NCI-H446 (cell line): Measurements from ENCODE around the gene SLIT3.
"Not testable (repeated sequence)": the region's sequence is repeated elsewhere in the genome, so short reads cannot be mapped to it uniquely, and the experiment has no call there.

Experiments
- DNase-seq, 2 experiments: peaks; one replicate each; lab custom pipeline; 2025; lab: John Stamatoyannopoulos, UW

Gene SLIT3

DNA sequence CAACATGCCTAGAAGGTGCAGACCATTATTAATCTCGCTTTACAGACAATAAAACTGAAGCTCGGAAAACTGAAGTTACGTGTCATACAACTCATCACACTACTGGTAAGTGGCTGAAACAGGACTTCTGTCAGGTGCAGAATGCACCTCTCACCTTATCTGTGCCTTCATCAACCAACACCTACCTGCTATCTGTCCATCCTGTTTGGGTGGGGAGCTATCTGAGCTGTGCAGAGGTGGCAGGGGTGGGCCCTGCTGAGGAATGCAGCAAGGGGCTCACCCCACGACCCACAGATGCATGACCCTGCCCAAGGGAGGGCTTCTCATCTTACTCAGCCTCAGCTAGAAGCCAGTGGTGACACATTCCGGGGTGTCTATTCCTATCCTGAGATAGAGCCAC is 81.6 kb downstream of the SLIT3 start:
- no peak for DNase-seq

DNA sequence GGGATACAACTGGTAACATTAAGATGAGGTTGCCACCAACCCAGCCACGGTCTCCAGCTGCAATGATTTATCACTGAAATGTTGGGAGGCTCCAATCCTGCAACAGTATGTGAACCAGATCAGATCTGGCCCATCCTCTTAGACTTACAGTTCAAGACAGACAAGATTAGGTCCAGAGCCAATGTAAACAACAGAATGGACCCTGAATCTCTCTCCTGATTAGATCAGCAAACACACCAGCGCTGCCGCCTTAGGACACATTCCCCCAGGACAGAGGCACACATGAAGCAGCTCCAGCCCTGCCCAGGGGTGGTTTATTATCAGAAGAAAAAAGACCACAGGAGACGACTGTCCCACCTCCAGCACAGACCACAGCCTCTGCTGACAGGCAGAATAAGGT is 82.1 kb downstream of the SLIT3 start:
- DNase-seq = no peak

DNA sequence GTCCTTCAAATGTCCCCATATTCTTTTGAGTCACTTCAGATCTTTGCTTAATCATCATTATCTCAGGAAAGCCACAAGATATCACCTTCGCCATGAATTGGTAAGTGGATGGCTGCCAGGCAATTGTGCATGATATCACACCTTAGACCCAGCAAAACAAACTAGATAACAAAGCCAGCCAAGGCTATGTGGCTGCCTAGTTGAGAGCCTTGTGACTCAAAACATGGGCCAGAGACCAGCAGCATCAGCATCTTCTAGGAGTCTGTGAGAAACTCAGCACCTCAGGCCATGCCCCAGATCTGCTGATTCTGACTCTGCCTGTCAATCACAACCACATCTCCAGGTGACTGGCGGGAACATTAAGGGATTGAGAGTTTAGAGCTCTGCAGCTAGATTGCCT is 82.8 kb downstream of the SLIT3 start:
- no peak for DNase-seq

DNA sequence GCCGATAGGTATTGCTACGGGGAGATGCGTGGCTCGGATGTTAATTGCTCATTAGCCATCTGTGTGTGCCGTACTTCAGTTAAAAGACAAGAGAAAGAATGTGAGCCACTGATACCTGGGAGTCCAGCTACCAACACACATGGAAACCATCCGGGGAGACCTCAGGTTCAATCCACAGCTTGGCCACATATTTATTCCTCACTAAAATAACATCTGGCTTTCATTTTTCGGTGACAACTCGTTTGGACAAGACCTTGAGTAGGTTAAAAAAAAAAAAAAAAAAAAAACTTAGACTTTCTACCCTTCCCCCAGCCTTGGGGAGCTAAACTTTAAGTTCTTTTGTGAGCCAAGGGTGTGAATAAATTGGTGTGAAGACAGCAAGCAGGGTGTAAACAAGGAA is 84.1 kb downstream of the SLIT3 start:
- DNase-seq = no peak

DNA sequence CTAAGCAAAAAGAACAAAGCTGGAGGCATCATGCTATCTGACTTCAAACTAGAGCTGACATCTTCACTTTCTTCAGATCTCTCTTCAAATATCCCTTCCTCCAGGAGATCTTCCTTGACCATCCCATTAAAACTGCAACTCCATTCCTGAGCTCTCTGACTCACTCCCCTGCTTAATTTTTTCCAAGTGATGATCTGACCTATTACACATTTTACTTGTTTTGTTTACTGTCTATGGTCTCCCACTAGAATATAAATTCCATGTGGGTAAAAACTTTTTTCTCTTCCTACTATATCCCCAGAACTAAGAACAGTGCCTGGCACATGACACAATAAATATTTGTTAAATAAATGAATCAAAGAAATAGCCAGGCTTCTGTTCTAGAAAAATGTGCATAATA is 87.5 kb downstream of the SLIT3 start:
- DNase-seq = no peak

DNA sequence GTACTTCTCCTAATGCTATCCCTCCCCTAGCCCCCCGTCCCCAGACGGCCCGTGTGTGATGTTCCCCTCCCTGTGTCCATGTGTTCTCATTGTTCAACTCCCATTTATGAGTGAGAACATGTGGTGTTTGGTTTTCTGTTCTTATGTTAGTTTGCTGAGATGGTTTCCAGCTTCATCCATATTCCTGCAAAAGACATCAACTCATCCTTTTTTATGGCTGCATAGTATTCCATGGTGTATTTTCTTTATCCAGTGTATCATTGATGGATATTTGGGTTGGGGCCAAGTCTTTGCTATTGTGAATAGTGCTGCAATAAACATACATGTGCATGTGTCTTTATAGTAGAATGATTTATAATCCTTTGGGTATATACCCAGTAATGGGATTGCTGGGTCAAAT is 89.2 kb downstream of the SLIT3 start:
- DNase-seq = not testable (repeated sequence)

DNA sequence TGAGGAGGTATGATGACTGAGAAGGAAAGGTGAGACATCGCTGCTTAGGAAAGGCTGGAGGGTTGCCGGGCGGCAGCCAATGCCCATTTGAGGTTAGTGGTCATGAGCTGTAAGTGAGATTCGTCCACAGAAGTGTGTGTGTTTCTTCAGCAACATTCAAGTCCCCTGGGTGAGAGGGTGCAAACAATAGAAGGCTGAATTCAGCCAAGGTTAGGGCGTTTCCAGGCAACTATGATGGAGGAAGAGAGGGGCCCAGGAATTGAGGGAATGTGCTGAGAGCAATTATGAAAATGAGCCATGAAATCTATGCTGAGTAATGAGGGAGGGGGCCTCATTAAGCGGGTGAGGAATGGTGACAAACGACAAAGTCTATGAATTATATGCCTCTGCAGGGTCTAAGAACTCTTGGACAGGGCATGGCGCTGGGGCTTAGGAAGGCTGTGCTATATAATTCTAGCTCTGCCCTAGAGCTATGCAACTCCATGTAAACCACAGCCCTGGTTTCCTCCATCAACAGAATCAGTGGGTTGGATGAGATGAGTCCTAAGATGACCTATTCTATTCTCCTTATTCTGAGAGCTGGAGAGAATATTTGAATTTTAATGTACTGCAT is 96.0 kb downstream of the SLIT3 start:
- no peak for DNase-seq

DNA sequence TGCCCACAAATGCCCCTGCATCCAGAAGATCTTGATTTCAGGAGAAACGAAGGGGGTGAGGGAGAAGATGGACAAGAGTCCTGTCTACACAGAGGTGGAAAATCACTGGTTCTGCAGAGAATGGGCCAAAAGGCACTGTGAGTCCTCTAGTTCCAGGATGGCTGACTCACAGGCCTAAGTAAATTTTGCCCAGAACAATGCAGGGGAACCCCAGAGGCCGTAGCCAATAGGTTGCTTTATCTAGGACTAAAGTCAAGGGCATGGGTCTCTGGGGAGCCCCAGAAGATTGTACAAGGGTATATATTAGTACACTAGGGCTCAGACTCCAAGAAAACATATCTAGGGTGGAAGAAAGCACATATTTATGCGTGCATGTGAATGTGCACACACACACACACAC is 98.0 kb downstream of the SLIT3 start:
- DNase-seq = no peak

DNA sequence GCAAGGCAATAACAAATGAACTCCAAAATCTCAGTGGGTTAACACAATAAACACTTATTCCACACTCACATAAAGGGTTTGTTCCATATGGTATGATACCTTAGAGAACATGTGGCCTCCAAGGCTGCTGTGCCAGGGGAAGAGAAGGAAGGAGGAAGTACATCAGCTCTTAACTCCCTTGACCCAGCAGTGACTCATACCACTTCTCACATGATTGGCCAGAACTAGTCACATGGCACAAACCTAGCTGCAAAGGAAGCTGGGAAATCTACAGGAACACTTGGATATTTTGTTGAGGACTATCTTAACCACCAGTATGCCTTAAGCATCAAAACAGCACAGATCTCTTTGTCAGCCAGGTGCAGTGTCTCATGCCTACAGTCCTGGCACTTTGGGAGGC is 99.3 kb downstream of the SLIT3 start:
- no peak for DNase-seq

DNA sequence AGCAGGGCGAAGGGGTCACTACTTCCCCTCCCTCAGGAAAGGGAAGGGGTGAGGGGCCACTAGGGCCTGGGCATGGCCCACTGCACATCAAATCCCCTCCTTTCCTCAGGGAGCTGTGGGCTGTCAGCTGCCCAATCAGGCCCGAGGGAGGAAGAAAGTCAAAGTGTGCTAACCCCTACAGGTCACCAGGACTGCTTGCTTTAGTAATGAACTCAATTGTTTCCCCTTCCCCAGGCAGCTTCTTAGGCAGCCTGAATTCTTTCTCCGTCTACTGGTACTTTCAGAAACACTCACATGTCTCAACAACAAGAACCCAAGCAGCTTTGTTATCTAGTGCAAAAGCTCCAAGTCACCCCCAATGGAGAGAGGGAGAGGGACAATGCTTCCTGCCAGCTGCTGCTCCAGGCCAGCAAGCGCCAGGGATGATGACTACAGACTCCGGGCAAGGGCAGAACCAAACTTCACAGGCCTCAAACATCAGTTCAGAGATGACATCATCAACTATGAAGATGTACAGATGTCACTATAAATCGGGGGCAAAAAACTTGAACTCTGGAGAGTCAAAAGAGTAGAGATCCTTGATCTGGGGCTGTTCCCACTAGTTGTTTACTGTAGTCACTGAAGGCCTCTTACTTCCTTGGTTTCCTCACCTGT is 100.7 kb downstream of the SLIT3 start:
- DNase-seq = no peak

DNA sequence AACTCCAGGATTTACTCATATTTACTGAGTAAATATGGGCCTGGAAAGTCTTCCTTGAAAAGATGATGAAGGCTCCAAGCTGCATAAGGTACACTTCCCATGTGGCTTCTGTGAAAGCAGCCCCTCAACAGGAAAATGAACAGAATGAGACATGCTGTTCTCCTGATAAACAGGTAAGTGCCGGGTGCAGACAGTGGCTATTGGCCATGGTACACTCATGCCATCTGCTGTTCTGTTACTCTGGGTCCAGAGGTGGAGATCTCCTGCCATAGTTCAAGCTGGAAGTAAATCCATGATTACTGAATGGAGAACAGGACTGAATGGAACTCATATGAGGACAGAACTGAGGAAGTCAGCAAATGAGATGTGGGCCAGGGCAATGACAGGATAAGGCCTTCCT is 103.6 kb downstream of the SLIT3 start:
- DNase-seq = no peak

DNA sequence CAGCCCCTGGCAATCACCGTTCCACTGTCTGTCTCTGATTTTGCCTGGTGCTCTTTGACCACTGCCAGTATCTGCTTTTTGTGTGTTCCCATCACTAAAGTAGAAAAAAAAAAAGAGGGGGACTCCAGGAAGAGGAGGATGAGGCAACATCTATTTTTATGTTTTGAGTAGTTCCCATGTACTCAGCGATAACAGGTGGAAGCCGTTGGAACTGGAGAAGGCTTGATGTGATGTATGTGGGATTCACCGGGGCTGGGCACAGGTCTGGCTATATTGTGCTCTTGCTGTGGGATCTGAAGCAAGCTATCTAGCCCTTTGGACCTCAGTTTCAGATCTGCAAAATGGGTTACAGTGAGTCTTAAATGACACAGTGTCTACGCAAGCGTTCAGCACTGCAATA is 104.9 kb downstream of the SLIT3 start:
- DNase-seq = no peak

DNA sequence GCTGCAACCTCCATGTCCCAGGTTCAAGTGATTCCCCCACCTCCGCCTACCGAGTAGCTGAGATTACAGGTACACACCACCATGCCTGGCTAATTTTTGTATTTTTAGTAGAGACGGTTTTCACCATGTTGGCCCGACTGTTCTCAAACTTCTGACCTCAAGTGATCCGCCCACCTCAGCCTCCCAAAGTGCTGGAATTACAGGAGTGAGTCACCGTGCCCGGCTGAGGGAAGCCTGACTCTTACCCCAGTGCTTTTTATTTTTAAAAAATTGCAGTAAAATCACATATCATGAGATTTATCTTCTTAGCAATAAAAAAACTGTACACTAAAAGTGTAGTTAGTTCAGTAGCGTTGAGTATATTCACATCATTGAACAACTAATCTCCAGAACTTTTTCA is 105.3 kb downstream of the SLIT3 start:
- no peak for DNase-seq

DNA sequence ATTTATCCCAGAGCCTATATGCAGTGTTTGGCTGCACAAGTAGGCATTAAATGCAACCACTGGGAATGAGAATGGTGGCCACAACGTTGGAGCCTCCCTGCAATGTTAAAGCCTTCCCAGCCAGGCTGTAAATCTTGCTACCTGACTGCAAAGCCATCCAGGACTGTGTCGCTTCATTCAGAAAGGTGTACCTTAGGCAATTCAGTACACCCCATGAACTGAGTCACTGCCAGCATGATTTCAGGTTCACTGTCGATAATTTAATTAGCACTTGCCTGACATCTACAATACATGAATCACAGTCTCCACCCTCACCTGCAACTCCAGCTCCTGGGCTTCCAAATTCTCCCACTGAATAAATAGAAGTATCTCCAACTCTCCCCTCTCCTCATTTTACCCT is 108.4 kb downstream of the SLIT3 start:
- DNase-seq = no peak

DNA sequence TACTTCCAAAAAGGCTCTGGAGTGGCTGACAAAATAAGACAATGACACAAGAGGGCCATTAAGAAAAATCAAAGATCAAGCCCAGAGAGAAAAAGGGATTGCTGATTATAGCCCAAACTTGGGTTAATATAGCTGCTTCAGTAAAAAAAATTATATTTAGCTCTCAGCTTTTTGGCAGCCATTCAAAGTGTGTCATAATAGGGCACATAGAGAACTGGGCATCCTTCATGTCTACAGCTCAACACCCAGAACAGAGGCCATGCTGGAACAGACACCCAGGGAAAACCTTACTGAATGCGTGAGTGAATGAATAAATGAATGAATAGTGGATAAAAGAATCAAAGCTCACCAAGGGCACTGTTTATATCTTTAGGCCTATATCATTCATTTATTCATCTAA is 110.1 kb downstream of the SLIT3 start:
- no peak for DNase-seq

DNA sequence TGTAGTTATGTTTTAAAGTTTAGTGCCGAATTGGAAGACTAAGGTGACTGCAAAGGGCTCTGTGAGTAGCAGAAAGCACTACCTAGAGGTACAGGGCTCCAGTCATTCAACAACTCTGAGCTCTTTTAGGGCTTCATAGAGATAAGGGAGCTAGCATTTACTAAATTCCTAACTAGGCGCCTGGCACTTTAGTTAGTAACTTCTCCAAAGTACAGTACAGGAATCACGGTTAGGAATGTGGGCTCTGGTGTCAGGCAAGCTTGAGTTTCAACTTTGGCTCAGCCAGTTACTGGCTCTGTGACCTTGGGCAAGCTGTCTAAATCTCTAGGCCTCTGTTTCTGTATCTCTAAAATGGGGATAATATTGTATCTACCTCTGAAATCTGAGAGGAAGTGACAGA is 115.3 kb downstream of the SLIT3 start:
- DNase-seq = no peak

DNA sequence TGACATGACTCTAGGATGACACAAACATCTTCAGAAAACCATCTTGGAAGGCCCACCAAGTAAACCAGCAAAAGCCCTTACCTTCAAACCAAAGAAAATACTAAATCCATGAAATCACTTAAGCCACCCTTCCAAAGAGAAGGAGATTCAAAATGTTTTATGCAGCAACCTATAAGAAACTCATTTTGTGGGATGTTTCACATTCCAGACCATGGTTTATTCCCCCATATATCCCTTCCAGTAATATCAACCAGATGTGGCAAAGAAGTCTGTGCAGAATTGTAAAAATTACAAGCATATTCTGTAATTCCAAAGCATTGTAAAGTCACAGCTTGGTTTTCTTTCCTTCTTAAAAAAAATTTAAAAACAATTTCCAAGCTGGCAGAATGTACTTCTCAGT is 117.4 kb downstream of the SLIT3 start:
- no peak for DNase-seq

DNA sequence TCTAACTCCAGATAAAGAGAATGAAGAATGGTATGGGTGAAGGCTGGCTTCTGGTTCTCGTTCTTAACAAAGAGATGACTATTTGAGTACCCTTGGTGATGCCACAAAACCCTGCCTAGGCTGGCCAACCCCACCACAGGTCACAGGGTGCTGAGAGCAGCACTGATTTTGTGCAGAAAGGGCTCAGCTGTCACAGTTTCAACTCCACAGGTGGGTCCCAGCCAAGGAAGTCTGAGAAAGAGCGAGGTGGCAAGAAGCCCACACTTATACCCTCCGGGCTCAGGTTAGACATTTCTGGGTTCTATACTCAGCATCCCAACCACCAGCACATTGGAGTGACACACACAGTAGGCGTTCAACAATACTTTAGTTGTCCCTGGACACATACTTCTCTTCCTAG is 118.1 kb downstream of the SLIT3 start:
- no peak for DNase-seq

DNA sequence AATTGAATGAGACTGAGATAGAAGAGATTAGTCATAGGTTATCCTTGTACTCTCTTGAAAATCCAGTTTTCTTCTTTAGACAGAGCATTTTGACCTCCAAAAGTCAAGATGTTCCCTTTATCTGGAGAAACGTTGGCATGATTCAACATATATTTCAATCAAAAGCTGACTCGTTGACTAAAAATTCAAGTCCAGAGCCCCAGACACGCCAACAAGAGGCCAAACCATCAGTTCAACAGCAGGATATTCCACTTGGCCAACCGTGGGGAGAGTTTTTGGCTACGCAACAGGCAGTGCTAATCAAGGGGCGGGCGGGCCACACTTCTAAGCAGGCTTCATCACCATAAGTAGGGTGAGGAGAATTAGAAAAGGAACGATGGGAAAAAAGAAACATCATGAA is 119.1 kb downstream of the SLIT3 start:
- no peak for DNase-seq

DNA sequence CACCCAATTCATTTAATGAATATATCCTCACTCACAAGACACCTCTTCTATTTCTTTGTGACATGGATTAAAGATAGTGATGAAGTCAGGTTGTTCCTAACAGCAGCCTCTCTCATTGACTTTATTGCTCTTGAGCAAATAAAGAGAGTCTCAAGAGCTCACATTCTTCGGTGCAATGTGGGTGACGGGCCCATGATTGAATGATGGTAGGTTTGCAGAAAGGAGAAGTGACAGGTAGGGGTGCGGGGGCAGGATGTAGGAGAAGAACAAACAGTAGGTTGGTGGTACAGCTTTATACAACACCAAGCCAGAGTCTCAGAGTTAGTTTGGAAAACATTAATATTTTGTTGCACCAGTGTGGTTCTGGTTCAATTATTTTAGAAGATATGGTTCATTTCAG is 122.2 kb downstream of the SLIT3 start:
- DNase-seq = no peak

DNA sequence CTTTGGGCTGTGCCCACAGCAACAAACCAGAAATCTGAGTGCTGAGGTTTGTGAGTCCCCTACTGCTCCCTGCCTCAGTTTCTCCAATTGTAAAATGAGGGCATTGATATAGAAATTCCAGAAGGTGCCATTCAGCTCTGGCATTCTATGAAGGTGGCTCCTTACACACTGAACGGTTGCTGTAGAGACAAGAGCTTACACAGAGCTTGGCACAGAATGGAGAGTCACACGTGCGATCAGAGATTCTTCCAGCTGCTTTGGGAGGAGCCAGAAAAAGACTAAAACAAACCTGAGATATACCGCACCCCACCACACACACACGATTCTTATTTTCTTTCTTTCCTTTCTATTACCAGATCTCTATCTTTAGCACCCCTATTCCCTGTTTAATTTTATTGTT is 122.7 kb downstream of the SLIT3 start:
- no peak for DNase-seq

DNA sequence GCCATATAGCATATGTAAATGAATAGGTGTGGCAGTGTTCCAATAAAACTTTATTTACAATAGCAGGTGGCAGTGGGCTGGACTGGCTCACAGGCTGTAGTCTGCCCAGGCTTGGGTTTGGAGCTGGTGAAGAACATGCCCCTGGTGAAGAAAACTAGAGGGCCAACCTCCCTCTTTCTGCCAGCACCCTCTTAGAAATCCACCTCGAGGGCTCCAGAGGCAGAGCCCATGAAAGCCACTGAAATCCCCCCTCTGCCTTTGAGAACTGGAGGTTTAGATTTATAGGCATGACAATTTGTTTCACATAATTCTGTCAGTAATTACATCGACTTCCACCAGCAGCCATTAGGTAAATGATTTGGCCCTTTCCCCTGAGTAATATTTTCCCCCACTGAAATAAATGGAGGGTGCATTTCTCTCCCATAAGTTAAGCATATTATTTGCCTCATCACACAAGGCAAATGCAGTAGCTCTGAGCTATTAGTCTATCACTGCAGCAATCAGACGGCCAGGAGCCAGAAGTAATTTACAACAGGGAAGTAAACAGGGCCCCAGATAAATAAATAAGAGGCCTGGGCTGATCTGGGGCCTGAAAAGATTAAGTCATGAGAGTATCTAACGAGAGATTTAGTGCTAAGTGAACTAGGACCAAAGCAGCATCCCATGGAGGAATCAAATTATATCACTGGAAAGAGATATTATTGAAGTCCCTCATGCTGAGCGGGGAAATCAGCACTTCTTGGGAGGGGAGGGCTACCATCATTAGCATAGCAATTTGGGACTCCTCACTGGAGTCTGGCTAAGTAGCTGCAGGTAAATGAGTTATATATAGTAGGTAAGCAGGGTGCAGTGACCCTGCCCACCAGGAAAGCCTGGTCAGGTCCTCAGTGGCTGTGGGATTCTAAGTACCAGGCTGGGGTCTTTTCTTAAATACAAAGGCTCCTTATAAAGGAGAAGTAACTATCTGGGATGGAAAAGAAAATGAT is 123.9 kb downstream of the SLIT3 start:
- DNase-seq = no peak

DNA sequence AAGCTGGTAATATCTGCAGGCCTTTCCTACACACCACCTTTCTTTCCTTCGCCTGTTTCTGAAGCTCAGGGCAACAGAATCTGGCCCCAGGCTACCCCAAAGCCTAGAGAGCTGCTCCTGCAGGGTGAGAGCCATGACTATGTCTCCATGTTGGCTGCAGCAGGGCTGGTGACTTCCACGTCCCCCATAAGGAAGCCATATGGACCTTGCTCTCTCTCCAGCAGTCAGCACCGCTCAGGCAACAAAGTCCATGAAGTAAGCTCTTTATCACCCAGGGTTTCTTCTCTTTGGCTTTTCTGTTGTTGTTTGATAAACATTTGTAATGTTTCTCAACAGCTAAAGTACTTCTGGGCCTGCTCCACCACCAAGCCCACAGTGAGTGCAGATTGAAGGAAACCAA is 125.2 kb downstream of the SLIT3 start:
- DNase-seq = no peak
